GM12878 (cell line): ENCODE measurements around the gene PDSS2. TPM values are rescaled to one million over a fixed set of nuclear protein-coding genes. Genes with fewer than 3 reads are reported as not detected.

Experiments
- ATAC-seq: fragments of 200-7000 bp; cut with Tn5 transposase; 3 replicates; pipeline ENCODE4 v1.9.1; 2020; ENCODE audit warnings: mild to moderate bottlenecking, moderate library complexity
- BruUV-seq: library from RNA; stranded (reverse); fragments of 400-500 nt; replicated peaks from 2 replicates; lab custom pipeline; 2021; lab: Mats Ljungman, UMichigan
- CTCF ChIA-PET: fragments of 300-600 bp; sonication (Branson Sonifier 250); formaldehyde crosslinking; extraction: SDS; loops from one replicate; lab custom pipeline; 2021; ENCODE audit warnings: inconsistent platforms; lab: Yijun Ruan, JAX
- POLR2A ChIA-PET: fragments of 350-600 bp; formaldehyde crosslinking; extraction: SDS; loops from one replicate; lab custom pipeline; 2021; ENCODE audit warnings: inconsistent platforms; lab: Charles Lee
- RAD21 ChIA-PET: fragments of 300-600 bp; sonication (Branson Sonifier 250); formaldehyde crosslinking; loops from one replicate; lab custom pipeline; 2023; ENCODE audit warnings: antibody characterized with exemption; ENCODE audit not compliant: unreplicated experiment; lab: Charles Lee
- SMC1A ChIA-PET: fragments of 300-600 bp; sonication (Branson Sonifier 250); formaldehyde crosslinking; loops from one replicate; lab custom pipeline; 2023; ENCODE audit not compliant: unreplicated experiment, uncharacterized antibody; lab: Charles Lee
- DNase-seq: peaks from one replicate; pipeline ENCODE4 v3.0.0-alpha.2; 2011; ENCODE audit warnings: low read depth, low spot score
- FAIRE-seq: peaks from 3 replicates; lab custom pipeline; 2011; peaks lifted over from hg19 to GRCh38; lab: Jason Lieb, UNC
- H2AFZ ChIP-seq: 2 replicates; pipeline ENCODE4 v1.6.0; 2011; ENCODE audit warnings: low read depth, low read length, control low read depth; ENCODE audit not compliant: control insufficient read depth
- H3K27ac ChIP-seq: 2 replicates; pipeline ENCODE4 v1.5.1; 2011; ENCODE audit warnings: control low read depth; ENCODE audit not compliant: control insufficient read depth, insufficient read depth
- H3K27me3 ChIP-seq, 2 experiments: replicated peaks in 1 of 2; 2 replicates each; pipeline versions ENCODE4 v1.6.0 to v1.6.1; 2011; ENCODE audit warnings: low read length in 1 of 2; ENCODE audit not compliant: control insufficient read depth in 2 of 2, insufficient read depth in 2 of 2
- H3K36me3 ChIP-seq, 2 experiments: 2 replicates each; pipeline ENCODE4 v1.5.1; 2011; ENCODE audit warnings: low read length in 1 of 2; ENCODE audit not compliant: control insufficient read depth in 2 of 2, insufficient read depth in 2 of 2
- H3K4me1 ChIP-seq: 2 replicates; pipeline ENCODE4 v1.6.1; 2011; ENCODE audit warnings: mild to moderate bottlenecking, low read length, moderate library complexity, mixed read lengths; ENCODE audit not compliant: control insufficient read depth, insufficient read depth
- H3K4me2 ChIP-seq: 2 replicates; pipeline ENCODE4 v1.6.0; 2011; ENCODE audit warnings: control low read depth; ENCODE audit not compliant: control insufficient read depth, insufficient read depth
- H3K4me3 ChIP-seq: fragments of 200-600 bp; sonication (generic); 2 replicates; pipeline ENCODE4 v1.5.1; 2016
- H3K79me2 ChIP-seq: 2 replicates; pipeline ENCODE4 v1.6.0; 2011; ENCODE audit warnings: low read length; ENCODE audit not compliant: control insufficient read depth, insufficient read depth
- H3K9ac ChIP-seq: 2 replicates; pipeline ENCODE4 v1.8.0; 2011; ENCODE audit warnings: low read length, control low read depth, mixed read lengths; ENCODE audit not compliant: control insufficient read depth, insufficient read depth
- H3K9me3 ChIP-seq: replicated peaks from 3 replicates; pipeline ENCODE4 v1.5.1; 2011; ENCODE audit warnings: mild to moderate bottlenecking, low read length; ENCODE audit not compliant: control insufficient read depth, insufficient read depth
- H4K20me1 ChIP-seq: 2 replicates; pipeline ENCODE4 v1.6.0; 2011; ENCODE audit not compliant: control insufficient read depth, insufficient read depth
- ATF7 ChIP-seq: fragments of 450-650 bp; IDR thresholded peaks from 2 replicates; pipeline ENCODE4 v1.6.1; 2016; ENCODE audit warnings: low read depth, mild to moderate bottlenecking
- BHLHE40 ChIP-seq, 2 experiments: fragments of 450-650 bp in 1 of 2; IDR thresholded peaks; 2 replicates each; pipeline ENCODE4 v1.6.1; 2011 to 2017; ENCODE audit warnings: low read depth in 2 of 2, borderline replicate concordance in 1 of 2, improper control_type of control experiment in 1 of 2, low read length in 1 of 2, mild to moderate bottlenecking in 1 of 2
- BMI1 ChIP-seq: fragments of 450-650 bp; IDR thresholded peaks from 2 replicates; pipeline ENCODE4 v1.6.1; 2016; ENCODE audit warnings: mild to moderate bottlenecking, moderate library complexity, borderline replicate concordance
- CHD2 ChIP-seq: IDR thresholded peaks from 2 replicates; pipeline ENCODE4 v1.6.1; 2011; ENCODE audit warnings: low read depth, low read length, improper control_type of control experiment, borderline replicate concordance
- ESRRA ChIP-seq: IDR thresholded peaks from 2 replicates; pipeline ENCODE4 v1.6.1; 2012; ENCODE audit warnings: mild to moderate bottlenecking, low read length, improper control_type of control experiment
- FOS ChIP-seq: IDR thresholded peaks from 3 replicates; pipeline ENCODE4 v1.6.1; 2011; ENCODE audit warnings: borderline replicate concordance; ENCODE audit not compliant: insufficient read length; ENCODE audit errors: extremely low read depth
- IRF5 ChIP-seq: fragments of 450-650 bp; IDR thresholded peaks from 2 replicates; pipeline ENCODE4 v1.6.1; 2017; ENCODE audit warnings: borderline replicate concordance
- NFIC ChIP-seq: IDR thresholded peaks from 2 replicates; pipeline ENCODE4 v1.6.1; 2012; ENCODE audit warnings: low read depth, mild to moderate bottlenecking, inconsistent platforms, low read length, moderate library complexity
- NKRF ChIP-seq: fragments of 450-650 bp; conservative IDR thresholded peaks from 2 replicates; pipeline ENCODE4 v1.6.1; 2017; ENCODE audit warnings: mild to moderate bottlenecking, moderate library complexity
- NR2F1 ChIP-seq: fragments of 450-650 bp; conservative IDR thresholded peaks from 2 replicates; pipeline ENCODE4 v1.6.1; 2017; ENCODE audit warnings: mild to moderate bottlenecking
- PAX5 ChIP-seq: IDR thresholded peaks from 2 replicates; pipeline ENCODE4 v1.6.1; 2011; ENCODE audit warnings: low read depth, low read length, borderline replicate concordance
- POLR2AphosphoS5 ChIP-seq: IDR thresholded peaks from 2 replicates; pipeline ENCODE4 v1.6.1; 2011; ENCODE audit warnings: mild to moderate bottlenecking, low read length, inconsistent platforms
- SPI1 ChIP-seq: IDR thresholded peaks from 2 replicates; pipeline ENCODE4 v1.6.1; 2011; ENCODE audit warnings: low read depth, mild to moderate bottlenecking, low read length, moderate library complexity, borderline replicate concordance; ENCODE audit not compliant: insufficient read depth
- WGBS: methylation state at CpG from one replicate; pipeline ENCODE4 v1.1.6; 2016; ENCODE audit warnings: low lambda C conversion rate; ENCODE audit not compliant: insufficient replicate concordance, insufficient coverage; ENCODE audit errors: missing lambda C conversion rate; 5-methylcytosine and 5-hydroxymethylcytosine counted together
- in situ Hi-C: fragments of 300-500 bp; cut with MboI; formaldehyde crosslinking; loops from 9 replicates; pipeline ENCODE4 v1.14.3; 2018; ENCODE audit warnings: mixed read lengths
- intact Hi-C: fragments of 100-400 bp; cut with micrococcal nuclease; formaldehyde crosslinking; loops from one replicate; pipeline ENCODE4 v1.14.2; 2022; ENCODE audit not compliant: unreplicated experiment
- polyA plus RNA-seq, 11 experiments: library from polyadenylated mRNA; depleted of rRNA in 4 of 11; unstranded in 6 of 11; stranded (reverse) in 5 of 11; fragments of >200 nt; fragmentation: Nextera tagmentation in 4 of 11; fragmentation: Illumina TruSeq in 1 of 11; extraction: Ambion mirVana in 4 of 11; extraction: Trizol in 1 of 11; gene quantifications; 1 replicate in 1 of 11; 2 replicates in 10 of 11; pipeline versions ENCODE4 v1.2.1 to v1.2.3, GENCODE V29; 2011 to 2016; ENCODE audit warnings: inconsistent platforms in 2 of 11, missing spikeins in 2 of 11, low read depth in 1 of 11
- total RNA-seq, 4 experiments: library from RNA; depleted of rRNA in 3 of 4; stranded (reverse); fragments of >200 nt in 3 of 4; fragmentation: Illumina TruSeq in 1 of 4; extraction: Trizol in 1 of 4; gene quantifications; 2 replicates each; pipeline versions ENCODE4 v1.2.1 to v1.2.3, GENCODE V29; 2013 to 2021
- TF ChIP-seq, protein P1 (sequence below): IDR thresholded peaks from 2 replicates; pipeline ENCODE4 v1.6.1; 2011; ENCODE audit warnings: mild to moderate bottlenecking, low read depth, low read length, moderate library complexity; ENCODE audit not compliant: insufficient replicate concordance
- TF ChIP-seq, protein P2 (sequence below): fragments of 450-650 bp; IDR thresholded peaks from 2 replicates; pipeline ENCODE4 v1.6.1; 2018; ENCODE audit warnings: borderline replicate concordance, mild to moderate bottlenecking; ENCODE audit not compliant: partially characterized antibody

The PDSS2 gene
- total and polyA plus RNA-seq, 10 of the 15 experiments (the other 5 are each of a cell fraction or from before 2014, with no cell fraction given) = 7.7 to 15.5 (median 9.6) TPM

DNA sequence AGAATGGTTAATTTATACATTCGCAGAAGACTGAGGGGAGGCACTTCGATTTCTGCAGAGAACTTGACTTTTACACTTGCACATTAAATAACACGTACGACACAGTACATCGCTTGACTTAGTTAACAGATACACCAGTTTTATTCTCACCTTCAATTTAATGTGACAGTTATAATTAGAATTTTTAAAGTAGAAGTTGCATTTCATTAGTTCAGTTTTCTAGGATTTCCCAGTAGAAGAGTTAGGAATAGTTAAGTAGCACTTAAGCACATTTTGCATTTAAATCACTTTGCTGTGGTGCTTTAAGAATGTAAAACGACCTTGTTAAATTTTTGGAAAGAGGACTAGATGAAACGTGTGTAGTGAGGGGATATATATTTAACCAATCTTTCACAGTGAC, 342.4 kb downstream of the PDSS2 start:
- H3K9ac ChIP-seq = no peak overlapping the region; the same call in 1 of the 2 replicates
- POLR2A ChIA-PET = interaction anchor here (0.6 kb wide), 1 partner anchor 113 kb away, joined by 5 read pairs; no protein-coding TSS in a partner anchor
- H3K36me3 ChIP-seq = no peaks in the 10 kb centered on the region
- CTCF ChIA-PET = interaction anchor here (2.2 kb wide), 1 partner anchor 201 kb away, joined by 6 read pairs; no protein-coding TSS in a partner anchor
- no peaks in the 10 kb centered on the region for H3K79me2 ChIP-seq
- SMC1A ChIA-PET = interaction anchor here (1.3 kb wide), 1 partner anchor 8 kb away, joined by 5 read pairs; no protein-coding TSS in a partner anchor
- H3K9me3 ChIP-seq = no peaks in the 10 kb centered on the region
- 38% methylated on average over 7 of the region's 7 CpGs for WGBS
- H3K4me1 ChIP-seq = peaks cover 12% of the 10 kb centered on the region
- DNase-seq = no peak
- in situ Hi-C loops = no loop called here
- intact Hi-C loops = loop anchor here (10.0 kb wide), 1 partner anchor 538 kb away; no protein-coding TSS in a partner anchor
- H3K27ac ChIP-seq = no peak overlapping the region
- no peak overlapping the region for H3K4me3 ChIP-seq
- BruUV-seq = no TSS peak
- no peaks in the 10 kb centered on the region for H4K20me1 ChIP-seq
- H3K4me2 ChIP-seq = peak overlapping the region; percentile 99
- H3K27me3 ChIP-seq = no peaks in the 10 kb centered on the region; a peak in 1 of 4 replicates
- RAD21 ChIA-PET = interaction anchor here (1.9 kb wide), 1 partner anchor 8 kb away, joined by 11 read pairs; no protein-coding TSS in a partner anchor
- ATAC-seq = no peak
- no peak for FAIRE-seq
- peak overlapping the region; percentile 79; the same call in 1 of the 2 replicates for H2AFZ ChIP-seq
- TF ChIP-seq CHD2 (no peak), NR2F1 (no peak), POLR2AphosphoS5 (no peak), ATF7 (no peak), PAX5 (no peak), ESRRA (no peak), IRF5 (no peak), BHLHE40 (IDR thresholded peaks at IDR 0.05; ENCODE audit: borderline replicate concordance in 1 of 2, low read depth in 2 of 2, low read length in 1 of 2) (no peak), NKRF (peak; percentile 75), SPI1 (no peak), BMI1 (peak; percentile 42; the same call in 1 of the 2 replicates), FOS (no peak), NFIC (no peak)
- TF ChIP-seq, protein P1, sequence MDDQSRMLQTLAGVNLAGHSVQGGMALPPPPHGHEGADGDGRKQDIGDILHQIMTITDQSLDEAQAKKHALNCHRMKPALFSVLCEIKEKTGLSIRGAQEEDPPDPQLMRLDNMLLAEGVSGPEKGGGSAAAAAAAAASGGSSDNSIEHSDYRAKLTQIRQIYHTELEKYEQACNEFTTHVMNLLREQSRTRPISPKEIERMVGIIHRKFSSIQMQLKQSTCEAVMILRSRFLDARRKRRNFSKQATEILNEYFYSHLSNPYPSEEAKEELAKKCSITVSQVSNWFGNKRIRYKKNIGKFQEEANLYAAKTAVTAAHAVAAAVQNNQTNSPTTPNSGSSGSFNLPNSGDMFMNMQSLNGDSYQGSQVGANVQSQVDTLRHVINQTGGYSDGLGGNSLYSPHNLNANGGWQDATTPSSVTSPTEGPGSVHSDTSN = no peak
- TF ChIP-seq, protein P2, sequence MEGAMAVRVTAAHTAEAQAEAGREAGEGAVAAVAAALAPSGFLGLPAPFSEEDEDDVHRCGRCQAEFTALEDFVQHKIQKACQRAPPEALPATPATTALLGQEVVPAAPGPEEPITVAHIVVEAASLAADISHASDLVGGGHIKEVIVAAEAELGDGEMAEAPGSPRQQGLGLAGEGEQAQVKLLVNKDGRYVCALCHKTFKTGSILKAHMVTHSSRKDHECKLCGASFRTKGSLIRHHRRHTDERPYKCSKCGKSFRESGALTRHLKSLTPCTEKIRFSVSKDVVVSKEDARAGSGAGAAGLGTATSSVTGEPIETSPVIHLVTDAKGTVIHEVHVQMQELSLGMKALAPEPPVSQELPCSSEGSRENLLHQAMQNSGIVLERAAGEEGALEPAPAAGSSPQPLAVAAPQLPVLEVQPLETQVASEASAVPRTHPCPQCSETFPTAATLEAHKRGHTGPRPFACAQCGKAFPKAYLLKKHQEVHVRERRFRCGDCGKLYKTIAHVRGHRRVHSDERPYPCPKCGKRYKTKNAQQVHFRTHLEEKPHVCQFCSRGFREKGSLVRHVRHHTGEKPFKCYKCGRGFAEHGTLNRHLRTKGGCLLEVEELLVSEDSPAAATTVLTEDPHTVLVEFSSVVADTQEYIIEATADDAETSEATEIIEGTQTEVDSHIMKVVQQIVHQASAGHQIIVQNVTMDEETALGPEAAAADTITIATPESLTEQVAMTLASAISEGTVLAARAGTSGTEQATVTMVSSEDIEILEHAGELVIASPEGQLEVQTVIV = no peak
